ENCODE results near the gene ALPK3.

DNA sequence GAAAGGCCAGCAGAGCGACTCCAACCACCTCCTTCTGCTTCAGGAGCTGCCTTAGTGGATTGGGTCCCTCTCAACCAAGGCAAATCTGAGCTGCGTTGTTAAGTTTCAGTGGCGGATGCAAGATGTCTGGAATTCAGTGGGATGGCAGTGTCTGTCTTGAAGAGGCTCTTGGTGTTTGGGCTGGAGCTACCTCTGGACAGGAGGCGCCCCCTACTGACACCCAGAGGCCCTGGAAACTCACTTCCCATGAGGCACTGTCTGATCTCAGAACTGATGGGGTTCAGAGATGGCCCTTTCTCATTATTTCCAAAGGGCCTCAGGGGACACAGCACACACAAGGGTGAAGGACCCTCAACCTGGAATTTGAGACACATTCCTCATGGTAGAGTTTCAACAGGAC lies 61.3 kb downstream of the ALPK3 start:
- TF ChIP-seq, protein P1, sequence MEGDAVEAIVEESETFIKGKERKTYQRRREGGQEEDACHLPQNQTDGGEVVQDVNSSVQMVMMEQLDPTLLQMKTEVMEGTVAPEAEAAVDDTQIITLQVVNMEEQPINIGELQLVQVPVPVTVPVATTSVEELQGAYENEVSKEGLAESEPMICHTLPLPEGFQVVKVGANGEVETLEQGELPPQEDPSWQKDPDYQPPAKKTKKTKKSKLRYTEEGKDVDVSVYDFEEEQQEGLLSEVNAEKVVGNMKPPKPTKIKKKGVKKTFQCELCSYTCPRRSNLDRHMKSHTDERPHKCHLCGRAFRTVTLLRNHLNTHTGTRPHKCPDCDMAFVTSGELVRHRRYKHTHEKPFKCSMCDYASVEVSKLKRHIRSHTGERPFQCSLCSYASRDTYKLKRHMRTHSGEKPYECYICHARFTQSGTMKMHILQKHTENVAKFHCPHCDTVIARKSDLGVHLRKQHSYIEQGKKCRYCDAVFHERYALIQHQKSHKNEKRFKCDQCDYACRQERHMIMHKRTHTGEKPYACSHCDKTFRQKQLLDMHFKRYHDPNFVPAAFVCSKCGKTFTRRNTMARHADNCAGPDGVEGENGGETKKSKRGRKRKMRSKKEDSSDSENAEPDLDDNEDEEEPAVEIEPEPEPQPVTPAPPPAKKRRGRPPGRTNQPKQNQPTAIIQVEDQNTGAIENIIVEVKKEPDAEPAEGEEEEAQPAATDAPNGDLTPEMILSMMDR (IDR thresholded peaks at IDR 0.05; ENCODE audit: low read depth, low read length): peak; percentile 88
- TF ChIP-seq EZH2phosphoT487 (IDR thresholded peaks at IDR 0.05; ENCODE audit: low read depth): no peak
